ENCODE data around the gene RABL2A. TPM values are rescaled to one million over a fixed set of nuclear protein-coding genes. Genes with fewer than 3 reads are reported as not detected.
"Not testable (repeated sequence)": the region's sequence is repeated elsewhere in the genome, so short reads cannot be mapped to it uniquely, and the experiment has no call there.

RABL2A gene
- total and polyA plus RNA-seq, 4 donors = 10.6 to 39.8 (median 19.5) TPM

DNA sequence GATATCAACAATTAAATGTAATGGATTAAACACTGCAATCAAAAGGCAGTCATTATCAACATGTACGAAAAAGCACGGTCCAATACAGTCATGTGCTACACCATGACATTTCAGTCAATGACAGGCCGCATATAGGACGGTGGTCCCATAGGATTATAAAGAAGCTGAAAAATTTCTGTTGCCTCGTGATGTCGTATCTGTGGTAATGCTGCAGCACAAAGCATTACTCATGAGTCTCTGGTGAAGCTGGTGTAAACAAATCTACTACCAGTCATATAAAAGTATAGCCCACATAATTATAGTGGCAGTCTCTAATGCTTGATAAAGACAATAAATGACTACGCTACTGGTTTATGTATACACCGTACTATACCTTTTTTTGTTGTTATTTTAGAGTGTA is 58.4 kb downstream of the RABL2A start:
- WGBS, 2 donors = 88 to 92% methylated on average over 8 of the region's 8 CpGs
- no peaks in the 10 kb centered on the region for H3K27me3 ChIP-seq (ENCODE audit: control insufficient read depth in 3 of 3, insufficient read depth in 3 of 3, low read length in 2 of 3)
- no peak for DNase-seq

DNA sequence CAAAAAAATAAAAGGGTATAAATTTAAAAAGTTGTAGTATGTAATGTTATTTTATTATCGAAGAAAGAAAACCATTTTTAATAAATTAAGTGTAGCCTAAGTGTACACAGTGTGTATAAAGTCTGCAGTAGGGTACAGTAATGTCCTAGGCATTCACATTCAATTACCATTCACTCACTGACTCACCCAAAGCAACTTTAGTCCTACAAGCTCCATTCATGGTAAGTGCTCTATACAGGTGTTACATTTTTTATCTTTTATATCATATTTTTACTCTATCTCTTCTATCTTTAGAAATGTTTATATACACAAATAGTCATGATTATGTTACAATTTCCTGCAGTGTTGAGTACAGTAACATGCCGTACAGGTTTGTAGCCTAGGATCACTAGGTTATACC is 59.5 kb downstream of the RABL2A start:
- 82 to 89% methylated on average over 2 of the region's 2 CpGs for WGBS, 2 donors
- DNase-seq (no peak), ATAC-seq (ENCODE audit: insufficient read depth, low FRiP score) (no peak)
- no peaks in the 10 kb centered on the region for H3K4me1 ChIP-seq (ENCODE audit: control insufficient read depth in 5 of 5, insufficient read depth in 5 of 5, low read length in 5 of 5)
- H3K4me3 ChIP-seq = no peak overlapping the region
- H3K27me3 ChIP-seq (ENCODE audit: control insufficient read depth in 3 of 3, insufficient read depth in 3 of 3, low read length in 2 of 3) = no peaks in the 10 kb centered on the region
- H3K9me3 ChIP-seq (ENCODE audit: control insufficient read depth in 4 of 4, insufficient read depth in 3 of 4, low read length in 3 of 4) = peaks cover 0 to 3% (median 0%) of the 10 kb centered on the region in 4 donors
- H3K36me3 ChIP-seq (ENCODE audit: control insufficient read depth in 4 of 4, insufficient read depth in 4 of 4, low read length in 4 of 4) = no peaks in the 10 kb centered on the region
- TF ChIP-seq, protein P1, sequence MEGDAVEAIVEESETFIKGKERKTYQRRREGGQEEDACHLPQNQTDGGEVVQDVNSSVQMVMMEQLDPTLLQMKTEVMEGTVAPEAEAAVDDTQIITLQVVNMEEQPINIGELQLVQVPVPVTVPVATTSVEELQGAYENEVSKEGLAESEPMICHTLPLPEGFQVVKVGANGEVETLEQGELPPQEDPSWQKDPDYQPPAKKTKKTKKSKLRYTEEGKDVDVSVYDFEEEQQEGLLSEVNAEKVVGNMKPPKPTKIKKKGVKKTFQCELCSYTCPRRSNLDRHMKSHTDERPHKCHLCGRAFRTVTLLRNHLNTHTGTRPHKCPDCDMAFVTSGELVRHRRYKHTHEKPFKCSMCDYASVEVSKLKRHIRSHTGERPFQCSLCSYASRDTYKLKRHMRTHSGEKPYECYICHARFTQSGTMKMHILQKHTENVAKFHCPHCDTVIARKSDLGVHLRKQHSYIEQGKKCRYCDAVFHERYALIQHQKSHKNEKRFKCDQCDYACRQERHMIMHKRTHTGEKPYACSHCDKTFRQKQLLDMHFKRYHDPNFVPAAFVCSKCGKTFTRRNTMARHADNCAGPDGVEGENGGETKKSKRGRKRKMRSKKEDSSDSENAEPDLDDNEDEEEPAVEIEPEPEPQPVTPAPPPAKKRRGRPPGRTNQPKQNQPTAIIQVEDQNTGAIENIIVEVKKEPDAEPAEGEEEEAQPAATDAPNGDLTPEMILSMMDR (IDR thresholded peaks at IDR 0.05; ENCODE audit: control extremely low read depth, extremely low read depth) = no peak
- no peak overlapping the region for H3K27ac ChIP-seq (ENCODE audit: low read depth in 1 of 2, low read length in 1 of 2)
- H3K9ac ChIP-seq (ENCODE audit: insufficient read depth in 1 of 2, low read length in 2 of 2) = no peak overlapping the region

More for the DNA sequence above, 58.4 kb downstream of the RABL2A start:
- Histone ChIP-seq H3K27ac (ENCODE audit: low read depth in 1 of 2, low read length in 1 of 2) (no peak overlapping the region), H3K9ac (ENCODE audit: insufficient read depth in 1 of 2, low read length in 2 of 2) (no peak overlapping the region), H3K36me3 (ENCODE audit: control insufficient read depth in 4 of 4, insufficient read depth in 4 of 4, low read length in 4 of 4) (no peaks in the 10 kb centered on the region), H3K9me3 (ENCODE audit: control insufficient read depth in 4 of 4, insufficient read depth in 3 of 4, low read length in 3 of 4) (peaks cover 0 to 3% (median 0%) of the 10 kb centered on the region in 4 donors), H3K4me3 (no peak overlapping the region), H3K4me1 (ENCODE audit: control insufficient read depth in 5 of 5, insufficient read depth in 5 of 5, low read length in 5 of 5) (no peaks in the 10 kb centered on the region)
- ATAC-seq (ENCODE audit: insufficient read depth, low FRiP score) = no peak
- TF ChIP-seq, protein P1 (IDR thresholded peaks at IDR 0.05; ENCODE audit: control extremely low read depth, extremely low read depth) = no peak

DNA sequence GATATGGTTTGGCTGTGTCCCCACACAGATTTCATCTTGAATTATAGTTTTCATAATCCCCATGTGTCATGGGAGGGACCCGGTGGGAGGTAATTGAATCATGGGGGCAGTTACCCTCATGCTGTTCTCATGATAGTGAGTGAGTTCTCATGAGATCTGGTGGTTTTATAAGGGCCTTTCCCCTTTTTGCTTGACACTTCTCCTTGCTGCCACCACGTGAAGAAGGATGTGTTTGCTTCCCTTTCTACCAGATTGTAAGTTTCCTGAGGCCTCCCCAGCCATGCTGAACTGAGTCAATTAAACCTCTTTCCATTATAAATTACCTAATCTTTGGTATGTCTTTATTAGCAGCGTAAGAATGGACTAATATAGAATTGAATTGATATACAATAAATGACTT is 63.8 kb downstream of the RABL2A start:
- DNase-seq; H3K4me3 ChIP-seq; H3K4me1 ChIP-seq (ENCODE audit: control insufficient read depth in 5 of 5, insufficient read depth in 5 of 5, low read length in 5 of 5); ATAC-seq (ENCODE audit: insufficient read depth, low FRiP score); H3K9me3 ChIP-seq (ENCODE audit: control insufficient read depth in 4 of 4, insufficient read depth in 3 of 4, low read length in 3 of 4); H3K27ac ChIP-seq (ENCODE audit: low read depth in 1 of 2, low read length in 1 of 2); H3K9ac ChIP-seq (ENCODE audit: insufficient read depth in 1 of 2, low read length in 2 of 2); H3K36me3 ChIP-seq (ENCODE audit: control insufficient read depth in 4 of 4, insufficient read depth in 4 of 4, low read length in 4 of 4); H3K27me3 ChIP-seq (ENCODE audit: control insufficient read depth in 3 of 3, insufficient read depth in 3 of 3, low read length in 2 of 3): not testable (repeated sequence)
- WGBS, 2 donors = 49 to 53% methylated on average over 3 of the region's 3 CpGs

Small RNA genes within 50 kb of the gene (small RNA-seq; reads per million reads assigned to genes)
- gene MIR1302-3 (ENCODE audit: low replicate concordance) = not detected
- not detected for gene RNU6-744P (ENCODE audit: low replicate concordance)

Other genes with a start within 250 kb of the RABL2A start
- 10 to 100 TPM; 33.2 to 37.1 TPM for gene ZNG1B, start 189.6 kb upstream of the RABL2A start, total RNA-seq
- gene ZNG1B, start 189.6 kb upstream of the RABL2A start, polyA plus RNA-seq = 10 to 100 TPM; 25.8 to 32.8 TPM
- under 1 TPM in 1 of 2 donors, not detected in 1; 0.34 TPM for gene FOXD4L1, start 128.6 kb upstream of the RABL2A start, total RNA-seq
- under 1 TPM; 0.03 to 0.28 TPM for gene FOXD4L1, start 128.6 kb upstream of the RABL2A start, polyA plus RNA-seq
- 100 to 1,000 TPM in 1 of 2 donors, 10 to 100 TPM in 1; 56.7 to 216 TPM for gene SLC35F5, start 129.4 kb downstream of the RABL2A start, total RNA-seq
- 10 to 100 TPM; 17.8 to 19.1 TPM for gene SLC35F5, start 129.4 kb downstream of the RABL2A start, polyA plus RNA-seq